ENCODE measurements around the gene PLCH1.

PLCH1 gene

GRCh38 chr3:155491696-155492095, 253.2 kb downstream of the PLCH1 start:
- Histone ChIP-seq H3K4me3 (ENCODE audit: insufficient read depth in 1 of 2, low read depth in 1 of 2, low read length in 2 of 2) (no peak overlapping the region), H2BK15ac (ENCODE audit: low read depth, poor library complexity, severe bottlenecking) (no peak overlapping the region), H2AFZ (ENCODE audit: low read depth, low read length) (no peak overlapping the region), H3K27ac (ENCODE audit: low read length, poor library complexity, severe bottlenecking) (no peak overlapping the region), H3K9me3 (ENCODE audit: control insufficient read depth, low read length) (no peaks in the 10 kb centered on the region), H2BK120ac (ENCODE audit: low read depth, low read length) (no peak overlapping the region), H3K27me3 (ENCODE audit: control insufficient read depth in 1 of 2, insufficient read depth in 1 of 2, low read length in 2 of 2) (no peaks in the 10 kb centered on the region), H3K14ac (ENCODE audit: low read length in 2 of 2) (no peak overlapping the region), H3K36me3 (ENCODE audit: control insufficient read depth in 1 of 2, insufficient read depth in 2 of 2, low read depth in 1 of 2, low read length in 2 of 2) (no peaks in the 10 kb centered on the region), H3K23ac (ENCODE audit: low read length in 2 of 2) (no peak overlapping the region), H2BK5ac (ENCODE audit: low read depth, low read length, poor library complexity, severe bottlenecking) (no peak overlapping the region), H4K91ac (ENCODE audit: low read length) (no peak overlapping the region), H2BK12ac (ENCODE audit: low read length in 2 of 2) (no peak overlapping the region), H3K79me1 (replicated peaks; ENCODE audit: low read length, poor library complexity, severe bottlenecking) (no peaks in the 10 kb centered on the region), H2AK5ac (ENCODE audit: low read length, severe bottlenecking) (no peak overlapping the region), H3K18ac (ENCODE audit: low read depth in 1 of 2, low read length in 2 of 2) (no peak overlapping the region), H3K4ac (ENCODE audit: low read depth in 1 of 2, low read length in 2 of 2) (no peak overlapping the region), H4K8ac (ENCODE audit: low read length) (no peak overlapping the region), H3K9ac (ENCODE audit: low read length) (no peak overlapping the region), H3K4me2 (ENCODE audit: low read length, poor library complexity, severe bottlenecking) (no peak overlapping the region), H3K4me1 (ENCODE audit: control insufficient read depth, insufficient read depth, low read depth, low read length) (no peaks in the 10 kb centered on the region)
- WGBS = 93% methylated on average over 3 of the region's 3 CpGs
- no peak for DNase-seq

GRCh38 chr3:155488671-155489070, 256.2 kb downstream of the PLCH1 start:
- Histone ChIP-seq H2BK5ac (ENCODE audit: low read depth, low read length, poor library complexity, severe bottlenecking) (no peak overlapping the region), H3K4me2 (ENCODE audit: low read length, poor library complexity, severe bottlenecking) (no peak overlapping the region), H3K27ac (ENCODE audit: low read length, poor library complexity, severe bottlenecking) (no peak overlapping the region), H2BK15ac (ENCODE audit: low read depth, poor library complexity, severe bottlenecking) (no peak overlapping the region), H2BK12ac (ENCODE audit: low read length in 2 of 2) (no peak overlapping the region), H2AK5ac (ENCODE audit: low read length, severe bottlenecking) (no peak overlapping the region), H3K23ac (ENCODE audit: low read length in 2 of 2) (no peak overlapping the region), H3K4me1 (ENCODE audit: control insufficient read depth, insufficient read depth, low read depth, low read length) (no peaks in the 10 kb centered on the region), H2BK120ac (ENCODE audit: low read depth, low read length) (no peak overlapping the region), H4K91ac (ENCODE audit: low read length) (no peak overlapping the region), H3K4me3 (ENCODE audit: insufficient read depth in 1 of 2, low read depth in 1 of 2, low read length in 2 of 2) (no peak overlapping the region), H3K36me3 (ENCODE audit: control insufficient read depth in 1 of 2, insufficient read depth in 2 of 2, low read depth in 1 of 2, low read length in 2 of 2) (no peaks in the 10 kb centered on the region), H3K79me1 (replicated peaks; ENCODE audit: low read length, poor library complexity, severe bottlenecking) (no peaks in the 10 kb centered on the region), H3K14ac (ENCODE audit: low read length in 2 of 2) (no peak overlapping the region), H3K9ac (ENCODE audit: low read length) (no peak overlapping the region), H3K4ac (ENCODE audit: low read depth in 1 of 2, low read length in 2 of 2) (no peak overlapping the region), H3K27me3 (ENCODE audit: control insufficient read depth in 1 of 2, insufficient read depth in 1 of 2, low read length in 2 of 2) (no peaks in the 10 kb centered on the region), H4K8ac (ENCODE audit: low read length) (no peak overlapping the region), H3K9me3 (ENCODE audit: control insufficient read depth, low read length) (no peaks in the 10 kb centered on the region), H3K18ac (ENCODE audit: low read depth in 1 of 2, low read length in 2 of 2) (no peak overlapping the region), H2AFZ (ENCODE audit: low read depth, low read length) (no peak overlapping the region)
- 96% methylated on average over 4 of the region's 5 CpGs for WGBS
- DNase-seq = no peak

GRCh38 chr3:155485897-155486296, 259.0 kb downstream of the PLCH1 start:
- no peak overlapping the region for H3K23ac ChIP-seq (ENCODE audit: low read length in 2 of 2)
- DNase-seq = no peak
- no peak overlapping the region for H4K91ac ChIP-seq (ENCODE audit: low read length)
- no peaks in the 10 kb centered on the region for H3K9me3 ChIP-seq (ENCODE audit: control insufficient read depth, low read length)
- H2BK15ac ChIP-seq (ENCODE audit: low read depth, poor library complexity, severe bottlenecking) = no peak overlapping the region
- H3K18ac ChIP-seq (ENCODE audit: low read depth in 1 of 2, low read length in 2 of 2) = no peak overlapping the region
- no peak overlapping the region for H3K4me2 ChIP-seq (ENCODE audit: low read length, poor library complexity, severe bottlenecking)
- H3K79me1 ChIP-seq (replicated peaks; ENCODE audit: low read length, poor library complexity, severe bottlenecking) = no peaks in the 10 kb centered on the region
- no peak overlapping the region for H2BK120ac ChIP-seq (ENCODE audit: low read depth, low read length)
- no peak overlapping the region for H3K14ac ChIP-seq (ENCODE audit: low read length in 2 of 2)
- no peak overlapping the region for H2AK5ac ChIP-seq (ENCODE audit: low read length, severe bottlenecking)
- H3K27me3 ChIP-seq (ENCODE audit: control insufficient read depth in 1 of 2, insufficient read depth in 1 of 2, low read length in 2 of 2) = no peaks in the 10 kb centered on the region
- no peaks in the 10 kb centered on the region for H3K36me3 ChIP-seq (ENCODE audit: control insufficient read depth in 1 of 2, insufficient read depth in 2 of 2, low read depth in 1 of 2, low read length in 2 of 2)
- no peak overlapping the region for H2AFZ ChIP-seq (ENCODE audit: low read depth, low read length)
- H3K4me1 ChIP-seq (ENCODE audit: control insufficient read depth, insufficient read depth, low read depth, low read length) = no peaks in the 10 kb centered on the region
- no peak overlapping the region for H3K9ac ChIP-seq (ENCODE audit: low read length)
- H2BK12ac ChIP-seq (ENCODE audit: low read length in 2 of 2) = no peak overlapping the region
- no peak overlapping the region for H3K4ac ChIP-seq (ENCODE audit: low read depth in 1 of 2, low read length in 2 of 2)
- H3K4me3 ChIP-seq (ENCODE audit: insufficient read depth in 1 of 2, low read depth in 1 of 2, low read length in 2 of 2) = no peak overlapping the region
- H4K8ac ChIP-seq (ENCODE audit: low read length) = no peak overlapping the region
- no peak overlapping the region for H3K27ac ChIP-seq (ENCODE audit: low read length, poor library complexity, severe bottlenecking)
- H2BK5ac ChIP-seq (ENCODE audit: low read depth, low read length, poor library complexity, severe bottlenecking) = no peak overlapping the region
- no CpG with 5 or more reads among the region's 1 CpG for WGBS

- H2BK15ac ChIP-seq (ENCODE audit: low read depth, poor library complexity, severe bottlenecking) = no peak overlapping the region
- H3K23ac ChIP-seq (ENCODE audit: low read length in 2 of 2) = no peak overlapping the region
- no peak overlapping the region for H3K4me3 ChIP-seq (ENCODE audit: insufficient read depth in 1 of 2, low read depth in 1 of 2, low read length in 2 of 2)
- H3K4me1 ChIP-seq (ENCODE audit: control insufficient read depth, insufficient read depth, low read depth, low read length) = no peaks in the 10 kb centered on the region
- H3K36me3 ChIP-seq (ENCODE audit: control insufficient read depth in 1 of 2, insufficient read depth in 2 of 2, low read depth in 1 of 2, low read length in 2 of 2) = no peaks in the 10 kb centered on the region
- peaks cover 4% of the 10 kb centered on the region for H3K9me3 ChIP-seq (ENCODE audit: control insufficient read depth, low read length)
- H2AFZ ChIP-seq (ENCODE audit: low read depth, low read length) = no peak overlapping the region
- H3K4ac ChIP-seq (ENCODE audit: low read depth in 1 of 2, low read length in 2 of 2) = no peak overlapping the region
- no peak for DNase-seq
- no peak overlapping the region for H2BK5ac ChIP-seq (ENCODE audit: low read depth, low read length, poor library complexity, severe bottlenecking)
- H3K27me3 ChIP-seq (ENCODE audit: control insufficient read depth in 1 of 2, insufficient read depth in 1 of 2, low read length in 2 of 2) = no peaks in the 10 kb centered on the region
- no peak overlapping the region for H3K14ac ChIP-seq (ENCODE audit: low read length in 2 of 2)
- H2BK12ac ChIP-seq (ENCODE audit: low read length in 2 of 2) = no peak overlapping the region
- H4K8ac ChIP-seq (ENCODE audit: low read length) = no peak overlapping the region
- no peaks in the 10 kb centered on the region for H3K79me1 ChIP-seq (replicated peaks; ENCODE audit: low read length, poor library complexity, severe bottlenecking)
- WGBS = 100% methylated on average over 1 of the region's 2 CpGs
- H3K4me2 ChIP-seq (ENCODE audit: low read length, poor library complexity, severe bottlenecking) = no peak overlapping the region
- no peak overlapping the region for H2AK5ac ChIP-seq (ENCODE audit: low read length, severe bottlenecking)
- H4K91ac ChIP-seq (ENCODE audit: low read length) = no peak overlapping the region
- no peak overlapping the region for H3K27ac ChIP-seq (ENCODE audit: low read length, poor library complexity, severe bottlenecking)
- H3K9ac ChIP-seq (ENCODE audit: low read length) = no peak overlapping the region
- no peak overlapping the region for H3K18ac ChIP-seq (ENCODE audit: low read depth in 1 of 2, low read length in 2 of 2)
- H2BK120ac ChIP-seq (ENCODE audit: low read depth, low read length) = no peak overlapping the region
These were observed 263.3 kb downstream of the PLCH1 start for GRCh38 chr3:155481591-155481990.
